ENCODE data around the gene PDE6H.

Gene PDE6H

GRCh38 chr12:14999021-14999694 lies 26.3 kb downstream of the PDE6H start:
- in situ Hi-C loops (cut with MboI; ENCODE audit: low sequenced_read_pairs) = no loop called here

- in situ Hi-C loops (cut with MboI; ENCODE audit: low sequenced_read_pairs) = no loop called here
Observed at GRCh38 chr12:14999695-15000365, 27.0 kb downstream of the PDE6H start.

DNA sequence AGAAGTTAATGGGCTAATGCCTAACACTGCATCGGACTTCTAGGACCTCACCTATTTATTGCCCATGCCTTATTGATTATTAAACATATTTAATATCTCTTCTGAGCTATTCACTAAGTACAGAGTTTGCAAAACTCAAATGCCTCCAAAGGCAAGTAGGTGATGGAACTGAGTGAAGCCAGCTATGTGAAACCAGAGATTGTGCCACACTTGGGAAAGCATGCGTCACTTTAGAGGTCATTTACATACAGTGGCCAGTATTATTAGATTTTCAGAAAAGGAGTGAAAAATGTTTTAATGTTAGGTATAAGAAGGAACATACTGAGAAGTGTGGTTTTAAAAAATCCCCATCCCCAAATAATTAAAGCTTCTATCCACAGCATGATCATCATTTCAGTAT lies 27.7 kb downstream of the PDE6H start:
- in situ Hi-C loops (cut with MboI; ENCODE audit: low sequenced_read_pairs) = no loop called here

GRCh38 chr12:15001733-15002382 lies 29.0 kb downstream of the PDE6H start:
- in situ Hi-C loops (cut with MboI; ENCODE audit: low sequenced_read_pairs) = no loop called here

- in situ Hi-C loops (cut with MboI; ENCODE audit: low sequenced_read_pairs) = no loop called here
Observed at GRCh38 chr12:15004421-15004820, 31.6 kb downstream of the PDE6H start.

DNA sequence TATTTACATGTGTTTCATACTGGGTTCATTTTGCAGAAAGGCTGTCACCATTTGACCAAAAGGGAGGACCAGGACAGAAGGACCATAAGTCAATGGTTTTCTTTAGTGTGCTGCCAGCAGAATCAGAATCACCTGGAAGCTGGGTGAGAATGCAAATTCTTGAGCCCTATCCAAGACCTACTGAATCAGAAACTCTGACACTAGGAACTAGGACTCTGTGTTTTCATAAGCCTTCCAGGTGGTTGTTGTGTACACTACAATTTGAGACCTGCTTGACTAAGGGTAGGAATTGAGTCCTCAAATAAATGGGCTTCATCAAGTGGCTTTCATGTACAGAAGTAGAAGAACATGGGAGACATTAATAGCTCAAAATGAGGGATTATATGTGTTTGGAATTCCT lies 32.2 kb downstream of the PDE6H start:
- in situ Hi-C loops (cut with MboI; ENCODE audit: low sequenced_read_pairs) = no loop called here

GRCh38 chr12:15007551-15007950 lies 34.7 kb downstream of the PDE6H start:
- in situ Hi-C loops (cut with MboI; ENCODE audit: low sequenced_read_pairs) = no loop called here

DNA sequence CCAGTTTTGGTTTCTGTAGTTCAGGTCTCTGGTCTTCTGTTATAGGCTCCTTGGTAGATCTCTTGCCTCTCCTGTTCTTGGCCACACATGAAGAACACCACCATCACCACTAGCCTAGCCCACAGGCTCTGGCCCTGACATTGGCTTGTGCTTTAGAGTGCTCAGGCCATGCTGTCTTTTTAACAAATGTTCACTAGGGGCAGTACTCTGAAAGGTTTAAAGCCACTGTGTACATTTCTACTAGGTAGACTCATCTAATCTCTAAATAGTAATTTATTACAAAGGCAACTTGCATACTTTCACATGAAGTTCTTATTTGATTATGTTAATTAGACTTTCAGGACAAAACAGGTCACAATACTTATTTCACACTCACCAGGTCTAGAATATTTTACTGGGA lies 38.3 kb downstream of the PDE6H start:
- in situ Hi-C loops (cut with MboI; ENCODE audit: low sequenced_read_pairs) = no loop called here

DNA sequence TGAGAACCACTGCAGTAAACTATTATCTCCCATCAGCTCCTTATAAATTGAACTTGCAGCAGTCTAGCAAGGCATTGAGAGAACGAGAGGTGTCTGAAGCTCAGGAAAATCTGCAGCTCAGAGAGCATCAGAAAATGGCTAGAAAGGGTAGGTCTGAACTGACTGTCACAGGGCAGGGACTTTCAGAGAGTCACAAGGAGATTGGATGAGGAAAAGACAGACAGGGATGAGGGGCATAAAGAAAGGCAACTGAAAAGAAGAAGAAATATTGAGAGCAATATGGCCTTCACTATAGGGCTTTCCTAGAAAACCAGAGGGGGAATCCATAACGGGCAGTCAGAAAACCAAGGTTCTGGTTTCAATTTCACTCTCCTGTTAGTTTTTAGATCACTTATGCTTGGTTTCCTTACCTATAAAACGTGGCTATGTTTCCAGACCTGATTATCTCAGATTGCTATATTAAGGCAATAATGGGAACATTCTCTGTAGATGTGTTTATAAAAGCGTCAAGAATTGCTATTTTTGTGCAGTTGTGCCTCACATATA lies 40.9 kb downstream of the PDE6H start:
- in situ Hi-C loops (cut with MboI; ENCODE audit: low sequenced_read_pairs) = no loop called here

- in situ Hi-C loops (cut with MboI; ENCODE audit: low sequenced_read_pairs) = no loop called here
Observed at GRCh38 chr12:15014708-15015107, 41.9 kb downstream of the PDE6H start.

GRCh38 chr12:15015121-15015520 lies 42.3 kb downstream of the PDE6H start:
- in situ Hi-C loops (cut with MboI; ENCODE audit: low sequenced_read_pairs) = no loop called here

DNA sequence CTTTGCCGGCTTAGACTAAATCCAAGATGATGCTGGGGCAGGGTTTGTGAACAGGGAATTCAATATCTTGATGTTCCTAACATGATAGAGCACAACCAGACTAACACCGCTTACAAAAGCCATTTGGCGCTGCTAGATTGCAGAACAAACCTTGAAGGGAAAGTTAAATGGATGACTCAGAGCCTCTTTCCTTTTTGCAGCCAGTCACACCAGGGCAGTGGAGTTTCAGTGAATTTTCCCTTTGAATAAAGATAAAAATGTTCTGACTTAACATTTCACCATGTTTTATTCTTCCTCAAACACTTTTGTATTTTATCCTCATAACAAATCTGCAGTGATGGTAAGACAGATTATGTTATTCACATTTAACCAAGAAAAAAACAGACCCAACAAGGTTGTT lies 47.3 kb downstream of the PDE6H start:
- in situ Hi-C loops (cut with MboI; ENCODE audit: low sequenced_read_pairs) = no loop called here
